Stomach (tissue), 4 donors: Measurements from ENCODE around the gene ACAA1.

Experiments
- POLR2A ChIP-seq, 4 donors: fragments of 450-650 bp; IDR thresholded peaks; one replicate each; pipeline ENCODE4 v1.6.1; 2016; ENCODE audit warnings: antibody characterized with exemption in 4 of 4, control low read depth in 2 of 4, mild to moderate bottlenecking in 1 of 4, moderate library complexity in 1 of 4
- POLR2AphosphoS5 ChIP-seq, 3 donors: sonication (generic); formaldehyde crosslinking; IDR thresholded peaks; one replicate each; pipeline ENCODE4 v1.6.1; 2016; ENCODE audit warnings: antibody characterized with exemption in 3 of 3
- TF ChIP-seq, protein P1 (sequence below), 7 experiments: fragments of 450-650 bp in 4 of 7; fragments of 200-600 bp in 3 of 7; sonication (generic) in 3 of 7; IDR thresholded peaks; one replicate each; pipeline ENCODE4 v1.5.1; 2016 to 2019; ENCODE audit warnings: antibody characterized with exemption in 7 of 7, control low read depth in 2 of 7, mild to moderate bottlenecking in 1 of 7

DNA sequence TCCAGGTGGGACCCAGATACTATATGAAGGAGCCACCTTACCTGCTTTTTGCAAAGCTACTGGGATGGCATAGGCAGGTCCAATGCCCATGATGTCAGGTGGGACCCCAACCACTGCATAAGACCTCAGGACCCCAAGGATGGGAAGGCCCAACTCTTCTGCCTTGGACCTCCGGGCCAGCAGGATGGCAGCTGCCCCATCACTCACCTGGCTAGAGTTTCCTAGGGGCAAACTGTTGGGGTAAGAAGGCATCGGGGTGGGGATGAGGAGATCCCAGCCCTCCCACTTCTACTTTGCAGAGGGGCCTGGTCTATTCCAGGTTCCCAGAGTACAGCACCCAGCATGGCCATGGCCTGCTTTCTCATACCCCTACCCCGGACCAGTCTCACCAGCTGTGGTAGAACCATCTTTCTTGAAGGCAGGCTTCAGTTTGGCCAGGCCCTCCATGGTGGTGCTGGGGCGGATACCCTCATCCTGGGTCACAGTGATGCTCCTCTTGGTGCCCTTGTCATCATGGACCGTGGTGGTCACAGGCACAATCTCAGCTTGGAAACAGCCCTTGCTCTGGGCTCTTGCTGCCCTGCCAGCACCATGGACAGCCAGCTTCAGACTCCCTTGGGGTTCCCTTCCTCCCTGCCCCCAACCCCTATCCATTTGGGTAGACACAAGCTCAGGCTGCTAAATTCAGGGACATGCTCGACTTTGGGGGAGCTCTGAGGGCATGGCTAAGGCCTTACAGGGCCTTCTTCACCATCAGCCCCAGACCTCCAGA is 10.6 kb downstream of the ACAA1 start:
- TF ChIP-seq, protein P1, sequence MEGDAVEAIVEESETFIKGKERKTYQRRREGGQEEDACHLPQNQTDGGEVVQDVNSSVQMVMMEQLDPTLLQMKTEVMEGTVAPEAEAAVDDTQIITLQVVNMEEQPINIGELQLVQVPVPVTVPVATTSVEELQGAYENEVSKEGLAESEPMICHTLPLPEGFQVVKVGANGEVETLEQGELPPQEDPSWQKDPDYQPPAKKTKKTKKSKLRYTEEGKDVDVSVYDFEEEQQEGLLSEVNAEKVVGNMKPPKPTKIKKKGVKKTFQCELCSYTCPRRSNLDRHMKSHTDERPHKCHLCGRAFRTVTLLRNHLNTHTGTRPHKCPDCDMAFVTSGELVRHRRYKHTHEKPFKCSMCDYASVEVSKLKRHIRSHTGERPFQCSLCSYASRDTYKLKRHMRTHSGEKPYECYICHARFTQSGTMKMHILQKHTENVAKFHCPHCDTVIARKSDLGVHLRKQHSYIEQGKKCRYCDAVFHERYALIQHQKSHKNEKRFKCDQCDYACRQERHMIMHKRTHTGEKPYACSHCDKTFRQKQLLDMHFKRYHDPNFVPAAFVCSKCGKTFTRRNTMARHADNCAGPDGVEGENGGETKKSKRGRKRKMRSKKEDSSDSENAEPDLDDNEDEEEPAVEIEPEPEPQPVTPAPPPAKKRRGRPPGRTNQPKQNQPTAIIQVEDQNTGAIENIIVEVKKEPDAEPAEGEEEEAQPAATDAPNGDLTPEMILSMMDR (IDR thresholded peaks at IDR 0.05), result no peak
- TF ChIP-seq POLR2AphosphoS5 (IDR thresholded peaks at IDR 0.05) (no peak), POLR2A (IDR thresholded peaks at IDR 0.05) (no peak)
